Left ventricle myocardium inferior (tissue), 1 donor: Measurements from ENCODE around the gene TTC21B. TPM values are rescaled to one million over a fixed set of nuclear protein-coding genes. Genes with fewer than 3 reads are reported as not detected.

ENCODE experiments used
- DNase-seq: peaks from one replicate; pipeline ENCODE4 v3.0.0-alpha.2; 2020
- H3K27ac ChIP-seq: fragments of 200-600 bp; replicated peaks from 2 replicates; pipeline ENCODE4 v1.8.0; 2021
- H3K27me3 ChIP-seq: fragments of 200-600 bp; 2 replicates; pipeline ENCODE4 v1.8.0; 2021; ENCODE audit warnings: low read depth
- H3K36me3 ChIP-seq: fragments of 200-600 bp; 2 replicates; pipeline ENCODE4 v1.8.0; 2021
- H3K4me1 ChIP-seq: fragments of 200-600 bp; 2 replicates; pipeline ENCODE4 v1.8.0; 2021
- H3K4me3 ChIP-seq: fragments of 200-600 bp; 2 replicates; pipeline ENCODE4 v1.8.0; 2021; ENCODE audit warnings: mild to moderate bottlenecking, moderate library complexity
- H3K9me3 ChIP-seq: fragments of 200-600 bp; replicated peaks from 2 replicates; pipeline ENCODE4 v1.8.0; 2021
- CTCF ChIP-seq: fragments of 200-600 bp; IDR thresholded peaks from 2 replicates; pipeline ENCODE4 v1.8.0; 2021; ENCODE audit warnings: antibody characterized with exemption, mild to moderate bottlenecking, borderline replicate concordance
- intact Hi-C: fragments of 100-400 bp; cut with micrococcal nuclease; formaldehyde crosslinking; loops from one replicate; pipeline ENCODE4 v1.11.0; 2022
- total RNA-seq: library from RNA; stranded (reverse); fragmentation: NEBNext Ultra II Directional; extraction: Animal tissue kit (Norgen Biotek cat#: 25700); gene quantifications from one replicate; pipeline ENCODE4 v1.2.1, GENCODE V29; 2021
- donor health status: DM: no; HTN: yes; CAD: no; lungs with severe emphysema.

Gene TTC21B
- total RNA-seq, 1 donor from 2014 or later: 15.5 TPM

GRCh38 chr2:165839610-165840009 lies 114.0 kb downstream of the TTC21B start:
- TF ChIP-seq CTCF: no peak
- H3K9me3 ChIP-seq: no peaks in the 10 kb centered on the region
- no peak overlapping the region for H3K4me3 ChIP-seq
- no peaks in the 10 kb centered on the region for H3K27me3 ChIP-seq
- no peak for DNase-seq
- no peaks in the 10 kb centered on the region for H3K36me3 ChIP-seq
- no peak overlapping the region for H3K27ac ChIP-seq
- intact Hi-C loops: no loop called here
- no peaks in the 10 kb centered on the region for H3K4me1 ChIP-seq

GRCh38 chr2:165837122-165837521 lies 116.5 kb downstream of the TTC21B start:
- no peaks in the 10 kb centered on the region for H3K27me3 ChIP-seq
- H3K4me3 ChIP-seq: no peak overlapping the region
- H3K9me3 ChIP-seq: no peaks in the 10 kb centered on the region
- no peaks in the 10 kb centered on the region for H3K36me3 ChIP-seq
- H3K4me1 ChIP-seq: no peaks in the 10 kb centered on the region
- DNase-seq: no peak
- no peak for TF ChIP-seq CTCF
- intact Hi-C loops: no loop called here
- no peak overlapping the region for H3K27ac ChIP-seq

- Histone ChIP-seq H3K27me3 (no peaks in the 10 kb centered on the region), H3K27ac (no peak overlapping the region), H3K9me3 (no peaks in the 10 kb centered on the region), H3K4me3 (no peak overlapping the region), H3K36me3 (no peaks in the 10 kb centered on the region), H3K4me1 (no peaks in the 10 kb centered on the region)
- no peak for TF ChIP-seq CTCF
- DNase-seq: no peak
- intact Hi-C loops: no loop called here
Observed at GRCh38 chr2:165835363-165835762, 118.2 kb downstream of the TTC21B start.

- no peak overlapping the region for H3K27ac ChIP-seq
- no peaks in the 10 kb centered on the region for H3K27me3 ChIP-seq
- intact Hi-C loops: no loop called here
- H3K36me3 ChIP-seq: no peaks in the 10 kb centered on the region
- H3K4me3 ChIP-seq: no peak overlapping the region
- no peak for TF ChIP-seq CTCF
- H3K4me1 ChIP-seq: no peaks in the 10 kb centered on the region
- no peaks in the 10 kb centered on the region for H3K9me3 ChIP-seq
- DNase-seq: no peak
Observed at GRCh38 chr2:165833156-165833555, 120.4 kb downstream of the TTC21B start.

GRCh38 chr2:165827921-165828276 lies 125.7 kb downstream of the TTC21B start:
- no peak overlapping the region for H3K27ac ChIP-seq
- H3K9me3 ChIP-seq: no peaks in the 10 kb centered on the region
- DNase-seq: no peak
- intact Hi-C loops: no loop called here
- no peaks in the 10 kb centered on the region for H3K27me3 ChIP-seq
- H3K4me3 ChIP-seq: no peak overlapping the region
- H3K4me1 ChIP-seq: no peaks in the 10 kb centered on the region
- H3K36me3 ChIP-seq: no peaks in the 10 kb centered on the region
- no peak for TF ChIP-seq CTCF
